Fibroblast of lung (primary cell): ENCODE results near the gene KNG1. TPM values are rescaled to one million over a fixed set of nuclear protein-coding genes. Genes with fewer than 3 reads are reported as not detected.
A peak's percentile ranks its signal among the peaks of the same experiment; 100 is the strongest.

Experiments used
- DNase-seq, 2 donors: peaks; one replicate each; pipeline versions ENCODE4 v3.0.0 to v3.0.0-alpha.2; 2010; ENCODE audit warnings: low read depth in 2 of 2
- H2AFZ ChIP-seq: 2 replicates; pipeline ENCODE4 v1.5.1; 2012; ENCODE audit warnings: low read length, control low read depth, inconsistent platforms
- H3K27ac ChIP-seq: 2 replicates; pipeline ENCODE4 v1.5.1; 2011; ENCODE audit warnings: low read length, control low read depth; ENCODE audit not compliant: insufficient read depth
- H3K27me3 ChIP-seq: 2 replicates; pipeline ENCODE4 v1.5.1; 2011; ENCODE audit warnings: mild to moderate bottlenecking, low read length; ENCODE audit not compliant: control insufficient read depth, insufficient read depth
- H3K36me3 ChIP-seq: 2 replicates; pipeline ENCODE4 v1.5.1; 2011; ENCODE audit warnings: low read length; ENCODE audit not compliant: control insufficient read depth, insufficient read depth
- H3K4me1 ChIP-seq: 2 replicates; pipeline ENCODE4 v1.5.1; 2011; ENCODE audit warnings: low read length; ENCODE audit not compliant: control insufficient read depth, insufficient read depth; ENCODE audit errors: extremely low read depth
- H3K4me2 ChIP-seq: 2 replicates; pipeline ENCODE4 v1.5.1; 2011; ENCODE audit warnings: low read length, control low read depth; ENCODE audit not compliant: insufficient read depth; ENCODE audit errors: extremely low read depth
- H3K4me3 ChIP-seq, 4 experiments: fragments of 200-600 bp in 1 of 4; sonication (generic) in 1 of 4; replicated peaks in 1 of 4; 2 replicates each; pipeline ENCODE4 v1.5.1; 2011 to 2016; ENCODE audit warnings: low read length in 4 of 4, low read depth in 3 of 4, mild to moderate bottlenecking in 3 of 4, control low read depth in 2 of 4, inconsistent platforms in 1 of 4, mixed read lengths in 1 of 4; ENCODE audit not compliant: insufficient read depth in 1 of 4; ENCODE audit errors: control extremely low read depth in 1 of 4
- H3K79me2 ChIP-seq: 2 replicates; pipeline ENCODE4 v1.5.1; 2012; ENCODE audit warnings: mild to moderate bottlenecking, low read length, inconsistent platforms; ENCODE audit not compliant: control insufficient read depth, insufficient read depth
- H3K9ac ChIP-seq: 2 replicates; pipeline ENCODE4 v1.5.1; 2011; ENCODE audit warnings: mild to moderate bottlenecking, low read length, control low read depth; ENCODE audit not compliant: insufficient read depth
- H3K9me3 ChIP-seq: 2 replicates; pipeline ENCODE4 v1.5.1; 2012; ENCODE audit warnings: low read depth, low read length; ENCODE audit not compliant: control insufficient read depth, insufficient read depth
- H4K20me1 ChIP-seq: 2 replicates; pipeline ENCODE4 v1.5.1; 2011; ENCODE audit warnings: low read length; ENCODE audit not compliant: control insufficient read depth, insufficient read depth; ENCODE audit errors: extremely low read depth
- CTCF ChIP-seq, 2 donors: IDR thresholded peaks in 1 of 2; conservative IDR thresholded peaks in 1 of 2; 1 replicate in 1 of 2; 2 replicates in 1 of 2; pipeline ENCODE4 v1.5.1; 2011 to 2012; ENCODE audit warnings: low read length in 2 of 2, control low read depth in 1 of 2, inconsistent platforms in 1 of 2, low read depth in 1 of 2, mild to moderate bottlenecking in 1 of 2
- EZH2 ChIP-seq: IDR thresholded peaks from 2 replicates; pipeline ENCODE4 v1.5.1; 2012; ENCODE audit warnings: low read length, control low read depth, mild to moderate bottlenecking; ENCODE audit errors: missing control alignments
- polyA plus RNA-seq, 2 donors: library from polyadenylated mRNA; depleted of rRNA in 1 of 2; stranded (reverse) in 1 of 2; unstranded in 1 of 2; fragments of >200 nt; gene quantifications; 2 replicates each; pipeline ENCODE4 v1.2.1, GENCODE V29; 2011 to 2012; ENCODE audit warnings: missing spikeins in 1 of 2
- total RNA-seq: library from RNA; depleted of rRNA; stranded (reverse); fragments of >200 nt; gene quantifications from 2 replicates; pipeline ENCODE4 v1.2.1, GENCODE V29; 2014

KNG1 gene
- total and polyA plus RNA-seq, 2 donors (not counting 1 experiment from before 2014, with no cell fraction given), result not detected

GRCh38 chr3:186743666-186744065 lies 26.5 kb downstream of the KNG1 start:
- DNase-seq, result no peak
- no peak overlapping the region for H3K4me3 ChIP-seq
- no peaks in the 10 kb centered on the region for H4K20me1 ChIP-seq
- H3K27ac ChIP-seq, result no peak overlapping the region
- no peaks in the 10 kb centered on the region for H3K27me3 ChIP-seq
- no peaks in the 10 kb centered on the region for H3K9me3 ChIP-seq
- no peaks in the 10 kb centered on the region for H3K36me3 ChIP-seq
- no peaks in the 10 kb centered on the region for H3K79me2 ChIP-seq
- H3K9ac ChIP-seq, result no peak overlapping the region
- H3K4me2 ChIP-seq, result no peak overlapping the region
- TF ChIP-seq EZH2 (no peak), CTCF (conservative IDR thresholded peaks at IDR 0.05 in 1 of 2, IDR thresholded peaks at IDR 0.05 in 1 of 2; ENCODE audit: low read depth in 1 of 2, low read length in 2 of 2) (no peak)
- no peak overlapping the region for H2AFZ ChIP-seq
- H3K4me1 ChIP-seq, result no peaks in the 10 kb centered on the region

GRCh38 chr3:186746008-186746407 lies 28.8 kb downstream of the KNG1 start:
- DNase-seq, result peak; percentile 25 to 75
- no peak overlapping the region for H3K4me2 ChIP-seq

GRCh38 chr3:186750316-186750715 lies 33.2 kb downstream of the KNG1 start:
- Histone ChIP-seq H3K4me2 (no peak overlapping the region), H3K27me3 (no peaks in the 10 kb centered on the region), H2AFZ (no peak overlapping the region), H3K9me3 (no peaks in the 10 kb centered on the region), H3K79me2 (no peaks in the 10 kb centered on the region), H3K4me1 (no peaks in the 10 kb centered on the region), H4K20me1 (no peaks in the 10 kb centered on the region), H3K4me3 (no peak overlapping the region), H3K27ac (no peak overlapping the region), H3K36me3 (no peaks in the 10 kb centered on the region), H3K9ac (no peak overlapping the region)
- TF ChIP-seq CTCF (conservative IDR thresholded peaks at IDR 0.05 in 1 of 2, IDR thresholded peaks at IDR 0.05 in 1 of 2; ENCODE audit: low read depth in 1 of 2, low read length in 2 of 2) (no peak), EZH2 (no peak)
- no peak for DNase-seq

More at GRCh38 chr3:186746008-186746407, 28.8 kb downstream of the KNG1 start:
- Histone ChIP-seq H4K20me1 (no peaks in the 10 kb centered on the region), H3K79me2 (no peaks in the 10 kb centered on the region), H3K9ac (no peak overlapping the region), H3K4me3 (no peak overlapping the region), H3K27ac (no peak overlapping the region), H3K36me3 (no peaks in the 10 kb centered on the region), H3K27me3 (no peaks in the 10 kb centered on the region), H2AFZ (peak overlapping the region; percentile 15), H3K4me1 (no peaks in the 10 kb centered on the region), H3K9me3 (no peaks in the 10 kb centered on the region)
- TF ChIP-seq CTCF (conservative IDR thresholded peaks at IDR 0.05 in 1 of 2, IDR thresholded peaks at IDR 0.05 in 1 of 2; ENCODE audit: low read depth in 1 of 2, low read length in 2 of 2) (no peak), EZH2 (no peak)
